Measurements from ENCODE around the gene IL17RD.

DNA sequence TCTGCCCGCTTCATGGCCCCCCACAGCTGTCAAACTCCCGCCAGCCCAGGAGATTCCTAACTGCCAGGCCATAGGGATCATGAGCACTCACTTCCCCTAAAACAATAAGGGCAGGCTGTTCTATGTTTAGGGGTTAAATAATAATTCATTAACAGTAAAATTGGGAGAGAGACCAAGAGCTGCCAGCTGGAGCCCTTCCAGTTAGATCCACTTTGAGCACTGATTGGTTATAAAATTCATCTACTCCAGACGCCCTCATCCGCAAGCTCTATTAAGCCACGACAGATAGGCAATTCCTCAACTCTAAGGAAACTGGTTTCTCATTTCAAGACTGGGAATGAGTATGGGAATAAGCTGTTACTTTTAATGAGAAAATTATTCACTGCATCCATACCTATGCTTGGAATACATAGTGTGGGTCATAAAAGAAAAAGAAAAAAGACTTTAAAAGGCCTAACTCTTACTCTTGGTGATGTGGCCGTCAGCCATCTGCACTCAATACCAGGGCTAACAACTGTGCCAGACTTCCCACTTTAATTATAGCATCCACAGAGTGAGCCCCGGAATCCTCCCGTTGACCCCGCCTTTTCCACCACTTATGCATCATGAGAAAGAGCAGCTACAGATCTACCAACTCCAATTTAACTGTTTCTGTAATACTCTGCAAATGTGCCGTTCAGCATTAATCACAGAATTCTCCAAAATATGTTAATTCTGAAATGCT is 44.5 kb downstream of the IL17RD start:
- TF ChIP-seq, protein P1, sequence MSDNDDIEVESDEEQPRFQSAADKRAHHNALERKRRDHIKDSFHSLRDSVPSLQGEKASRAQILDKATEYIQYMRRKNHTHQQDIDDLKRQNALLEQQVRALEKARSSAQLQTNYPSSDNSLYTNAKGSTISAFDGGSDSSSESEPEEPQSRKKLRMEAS (IDR thresholded peaks at IDR 0.05; ENCODE audit: low read depth) = no peak
- no peak for TF ChIP-seq POLR2AphosphoS5 (IDR thresholded peaks at IDR 0.05; ENCODE audit: low read depth, low read length)
- TF ChIP-seq RFX5 (IDR thresholded peaks at IDR 0.05; ENCODE audit: low read length) = no peak
- no peak for TF ChIP-seq RCOR1 (IDR thresholded peaks at IDR 0.05; ENCODE audit: low read length)
- no peak for TF ChIP-seq CTCF (IDR thresholded peaks at IDR 0.05)
- TF ChIP-seq GABPA (IDR thresholded peaks at IDR 0.05; ENCODE audit: low read depth) = no peak
- no peak for TF ChIP-seq RAD21 (IDR thresholded peaks at IDR 0.05; ENCODE audit: low read length)
- no peak for TF ChIP-seq EP300 (IDR thresholded peaks at IDR 0.05; ENCODE audit: borderline replicate concordance in 1 of 2, low read depth in 1 of 2, low read length in 1 of 2)
- no peak for TF ChIP-seq MEF2A (IDR thresholded peaks at IDR 0.05; ENCODE audit: borderline replicate concordance, low read depth)
- no peak for TF ChIP-seq USF1 (IDR thresholded peaks at IDR 0.05; ENCODE audit: borderline replicate concordance, low read depth)
- no peak for TF ChIP-seq EZH2phosphoT487 (IDR thresholded peaks at IDR 0.05; ENCODE audit: borderline replicate concordance, low read depth)
- no peak for TF ChIP-seq ZBTB33 (IDR thresholded peaks at IDR 0.05; ENCODE audit: borderline replicate concordance, low read depth)

Measured in SK-N-SH (cell line).